Prostate gland (tissue), 2 donors: ENCODE results near the gene IFT22. TPM values are rescaled to one million over a fixed set of nuclear protein-coding genes. Genes with fewer than 3 reads are reported as not detected.
A peak's percentile ranks its signal among the peaks of the same experiment; 100 is the strongest.
"Not testable (repeated sequence)": the region's sequence is repeated elsewhere in the genome, so short reads cannot be mapped to it uniquely, and the experiment has no call there.

Experiments used
- DNase-seq: peaks from one replicate; pipeline ENCODE4 v3.0.0-alpha.2; 2019; ENCODE audit warnings: low spot score
- H3K27ac ChIP-seq, 2 donors: fragments of 200-600 bp; sonication (generic); 2 replicates each; pipeline ENCODE4 v1.5.1; 2017 to 2019
- H3K27me3 ChIP-seq: fragments of 200-600 bp; sonication (generic); replicated peaks from 2 replicates; pipeline ENCODE4 v1.5.1; 2019; ENCODE audit not compliant: insufficient read depth
- H3K36me3 ChIP-seq, 2 donors: fragments of 200-600 bp; sonication (generic); 1 replicate in 1 of 2; 2 replicates in 1 of 2; pipeline versions ENCODE4 v1.5.1 to v1.8.1; 2017 to 2019
- H3K4me1 ChIP-seq: fragments of 200-600 bp; sonication (generic); replicated peaks from 2 replicates; pipeline ENCODE4 v1.5.1; 2019
- H3K4me3 ChIP-seq, 2 donors: fragments of 200-600 bp; sonication (generic); 2 replicates each; pipeline ENCODE4 v1.5.1; 2017 to 2019
- H3K9me3 ChIP-seq: fragments of 200-600 bp; sonication (generic); 2 replicates; pipeline ENCODE4 v1.5.1; 2017
- CTCF ChIP-seq, 4 experiments: fragments of 200-600 bp in 2 of 4; fragments of 450-650 bp in 2 of 4; sonication (generic) in 2 of 4; IDR thresholded peaks; 1 replicate in 3 of 4; 2 replicates in 1 of 4; pipeline ENCODE4 v1.5.1; 2016 to 2019; ENCODE audit warnings: antibody characterized with exemption in 4 of 4, mild to moderate bottlenecking in 2 of 4, moderate library complexity in 2 of 4
- POLR2A ChIP-seq: fragments of 450-650 bp; IDR thresholded peaks from one replicate; pipeline ENCODE4 v1.6.1; 2016; ENCODE audit warnings: antibody characterized with exemption, mild to moderate bottlenecking
- POLR2AphosphoS5 ChIP-seq: sonication (generic); formaldehyde crosslinking; IDR thresholded peaks from one replicate; pipeline ENCODE4 v1.6.1; 2017; ENCODE audit warnings: antibody characterized with exemption
- WGBS: methylation state at CpG from one replicate; pipeline ENCODE4 v1.1.5; 2018; 5-methylcytosine and 5-hydroxymethylcytosine counted together
- intact Hi-C: fragments of 100-400 bp; cut with DNase I; formaldehyde crosslinking; loops from one replicate; pipeline ENCODE4 v1.14.2; 2022
- total RNA-seq, 2 donors: library from RNA; depleted of rRNA; stranded (reverse); fragments of >200 nt; gene quantifications; one replicate each; pipeline ENCODE4 v1.1.0, GENCODE V29; 2016

Gene IFT22
- total RNA-seq, 2 donors from 2014 or later, result 24.7 to 37.7 TPM

GRCh38 chr7:101294039-101294831 is 27.4 kb downstream of the IFT22 start:
- TF ChIP-seq POLR2A (no peak), CTCF (IDR thresholded peaks at IDR 0.05) (no peak), POLR2AphosphoS5 (no peak)
- no peak for DNase-seq
- H3K9me3 ChIP-seq, result no peaks in the 10 kb centered on the region
- H3K27me3 ChIP-seq, result peaks cover under 1% of the 10 kb centered on the region
- intact Hi-C loops, result no loop called here
- H3K36me3 ChIP-seq, result no peaks in the 10 kb centered on the region
- H3K4me1 ChIP-seq, result no peaks in the 10 kb centered on the region
- H3K27ac ChIP-seq, result no peak overlapping the region
- WGBS, result 55% methylated on average over 11 of the region's 12 CpGs
- H3K4me3 ChIP-seq, result no peak overlapping the region

- H3K4me3 ChIP-seq, H3K27ac ChIP-seq, H3K4me1 ChIP-seq, H3K9me3 ChIP-seq, H3K36me3 ChIP-seq, intact Hi-C loops, DNase-seq, H3K27me3 ChIP-seq: not testable (repeated sequence)
- WGBS, result 72% methylated on average over 16 of the region's 16 CpGs
Observed at GRCh38 chr7:101293069-101294021, 28.3 kb downstream of the IFT22 start.

GRCh38 chr7:101292566-101292965 is 29.0 kb downstream of the IFT22 start:
- H3K27me3 ChIP-seq, H3K36me3 ChIP-seq, H3K27ac ChIP-seq, H3K4me1 ChIP-seq, H3K9me3 ChIP-seq, DNase-seq, intact Hi-C loops, H3K4me3 ChIP-seq: not testable (repeated sequence)
- 81% methylated on average over 5 of the region's 5 CpGs for WGBS

GRCh38 chr7:101290186-101291037 is 31.2 kb downstream of the IFT22 start:
- H3K4me3 ChIP-seq, H3K4me1 ChIP-seq, H3K27ac ChIP-seq, intact Hi-C loops, H3K9me3 ChIP-seq, H3K36me3 ChIP-seq, H3K27me3 ChIP-seq: not testable (repeated sequence)
- TF ChIP-seq CTCF (IDR thresholded peaks at IDR 0.05), result peak in 3 of 4 experiments; percentile 53 to 66 (median 63)
- DNase-seq, result peak; percentile 46
- 16% methylated on average over 18 of the region's 18 CpGs for whole genome bisulfite sequencing

- WGBS, result 70% methylated on average over 4 of the region's 4 CpGs
- H3K36me3 ChIP-seq, H3K4me3 ChIP-seq, H3K27me3 ChIP-seq, intact Hi-C loops, H3K27ac ChIP-seq, H3K9me3 ChIP-seq, H3K4me1 ChIP-seq, DNase-seq: not testable (repeated sequence)
Observed at GRCh38 chr7:101289687-101290086, 31.9 kb downstream of the IFT22 start.

GRCh38 chr7:101288439-101288838 is 33.2 kb downstream of the IFT22 start:
- TF ChIP-seq POLR2AphosphoS5, result no peak
- TF ChIP-seq CTCF (IDR thresholded peaks at IDR 0.05), result no peak
- TF ChIP-seq POLR2A, result no peak
- no peaks in the 10 kb centered on the region for H3K36me3 ChIP-seq
- no peak overlapping the region for H3K4me3 ChIP-seq
- no peaks in the 10 kb centered on the region for H3K4me1 ChIP-seq
- H3K27ac ChIP-seq, result no peak overlapping the region
- WGBS, result 94% methylated on average over 3 of the region's 3 CpGs
- no peak for DNase-seq
- intact Hi-C loops, result no loop called here
- no peaks in the 10 kb centered on the region for H3K27me3 ChIP-seq
- H3K9me3 ChIP-seq, result no peaks in the 10 kb centered on the region
